ENCODE data around the gene IGSF21. TPM values are rescaled to one million over a fixed set of nuclear protein-coding genes. Genes with fewer than 3 reads are reported as not detected.

IGSF21 gene
- total and polyA plus RNA-seq, 10 of the 15 experiments (the other 5 are each of a cell fraction or from before 2014, with no cell fraction given) = 0.03 to 0.49 TPM; not detected in 8

GRCh38 chr1:18412882-18413353 is 305.3 kb downstream of the IGSF21 start:
- no peaks in the 10 kb centered on the region for H3K4me1 ChIP-seq (ENCODE audit: control insufficient read depth, insufficient read depth, low read length)
- H3K36me3 ChIP-seq (ENCODE audit: control insufficient read depth in 2 of 2, insufficient read depth in 2 of 2, low read length in 1 of 2) = no peaks in the 10 kb centered on the region
- CTCF ChIA-PET = no interaction called here
- H4K20me1 ChIP-seq (ENCODE audit: control insufficient read depth, insufficient read depth) = no peaks in the 10 kb centered on the region
- H2AFZ ChIP-seq (ENCODE audit: control insufficient read depth, low read depth, low read length) = no peak overlapping the region
- SMC1A ChIA-PET (ENCODE audit: uncharacterized antibody, unreplicated experiment) = no interaction called here
- no peaks in the 10 kb centered on the region for H3K27me3 ChIP-seq (replicated peaks in 1 of 2; ENCODE audit: control insufficient read depth in 2 of 2, insufficient read depth in 2 of 2, low read length in 1 of 2)
- H3K4me2 ChIP-seq (ENCODE audit: control insufficient read depth, insufficient read depth) = no peak overlapping the region
- intact Hi-C loops (cut with micrococcal nuclease; ENCODE audit: unreplicated experiment) (no loop called here), in situ Hi-C loops (cut with MboI) (no loop called here)
- POLR2A ChIA-PET = no interaction called here
- TF ChIP-seq ATF3 (IDR thresholded peaks at IDR 0.05; ENCODE audit: borderline replicate concordance, extremely low read depth, low read depth, low read length) = no peak
- RAD21 ChIA-PET (ENCODE audit: unreplicated experiment) = no interaction called here
- H3K27ac ChIP-seq (ENCODE audit: control insufficient read depth, insufficient read depth) = no peak overlapping the region
- H3K9me3 ChIP-seq (replicated peaks; ENCODE audit: control insufficient read depth, insufficient read depth, low read length) = peaks cover 7% of the 10 kb centered on the region; the same call in 2 of the 3 replicates
- 2% methylated on average over 4 of the region's 4 CpGs for WGBS (ENCODE audit: insufficient coverage, insufficient replicate concordance, low lambda C conversion rate, missing lambda C conversion rate)
- BruUV-seq (replicated peaks) = no TSS peak
- DNase-seq (ENCODE audit: low read depth, low spot score) = no peak
- no peaks in the 10 kb centered on the region for H3K79me2 ChIP-seq (ENCODE audit: control insufficient read depth, insufficient read depth, low read length)
- ATAC-seq = no peak
- H3K9ac ChIP-seq (ENCODE audit: control insufficient read depth, insufficient read depth, low read length) = no peak overlapping the region
- no peak for FAIRE-seq
- H3K4me3 ChIP-seq = no peak overlapping the region

- DNase-seq (ENCODE audit: low read depth, low spot score) = no peak
- Histone ChIP-seq H3K4me1 (ENCODE audit: control insufficient read depth, insufficient read depth, low read length) (no peaks in the 10 kb centered on the region), H3K4me2 (ENCODE audit: control insufficient read depth, insufficient read depth) (no peak overlapping the region), H3K9me3 (replicated peaks; ENCODE audit: control insufficient read depth, insufficient read depth, low read length) (peaks cover 7% of the 10 kb centered on the region; the same call in 2 of the 3 replicates), H3K27ac (ENCODE audit: control insufficient read depth, insufficient read depth) (no peak overlapping the region), H4K20me1 (ENCODE audit: control insufficient read depth, insufficient read depth) (no peaks in the 10 kb centered on the region), H3K79me2 (ENCODE audit: control insufficient read depth, insufficient read depth, low read length) (no peaks in the 10 kb centered on the region), H3K27me3 (replicated peaks in 1 of 2; ENCODE audit: control insufficient read depth in 2 of 2, insufficient read depth in 2 of 2, low read length in 1 of 2) (no peaks in the 10 kb centered on the region), H3K9ac (ENCODE audit: control insufficient read depth, insufficient read depth, low read length) (no peak overlapping the region), H3K36me3 (ENCODE audit: control insufficient read depth in 2 of 2, insufficient read depth in 2 of 2, low read length in 1 of 2) (no peaks in the 10 kb centered on the region), H2AFZ (ENCODE audit: control insufficient read depth, low read depth, low read length) (no peak overlapping the region), H3K4me3 (no peak overlapping the region)
- ChIA-PET POLR2A (no interaction called here), RAD21 (ENCODE audit: unreplicated experiment) (no interaction called here), CTCF (no interaction called here), SMC1A (ENCODE audit: uncharacterized antibody, unreplicated experiment) (no interaction called here)
- in situ Hi-C loops (cut with MboI) = no loop called here
- no TSS peak for BruUV-seq (replicated peaks)
- ATAC-seq = no peak
- no peak for FAIRE-seq
- 2% methylated on average over 10 of the region's 13 CpGs for WGBS (ENCODE audit: insufficient coverage, insufficient replicate concordance, low lambda C conversion rate, missing lambda C conversion rate)
- TF ChIP-seq ZNF207 (IDR thresholded peaks at IDR 0.05; ENCODE audit: borderline replicate concordance) (no peak), ELK1 (IDR thresholded peaks at IDR 0.05; ENCODE audit: low read depth, low read length) (no peak), MYB (IDR thresholded peaks at IDR 0.05; ENCODE audit: borderline replicate concordance, low read depth, low read length) (no peak), NFIC (IDR thresholded peaks at IDR 0.05; ENCODE audit: low read depth, low read length) (no peak), BHLHE40 (IDR thresholded peaks at IDR 0.05; ENCODE audit: borderline replicate concordance in 1 of 2, low read depth in 2 of 2, low read length in 1 of 2) (no peak), RAD51 (IDR thresholded peaks at IDR 0.05) (no peak), ETV6 (conservative IDR thresholded peaks at IDR 0.05 in 1 of 2, IDR thresholded peaks at IDR 0.05 in 1 of 2; ENCODE audit: borderline replicate concordance in 1 of 2, low read depth in 1 of 2) (no peak)
- intact Hi-C loops (cut with micrococcal nuclease; ENCODE audit: unreplicated experiment) = no loop called here
Observed at GRCh38 chr1:18413541-18414305, 306.1 kb downstream of the IGSF21 start.

Measured in GM12878 (cell line).